GM21723 (cell line): Measurements from ENCODE around the gene MCM6.
A peak's percentile ranks its signal among the peaks of the same experiment; 100 is the strongest.

ENCODE experiments used
- ATAC-seq: cut with Tn5 transposase; IDR thresholded peaks from one replicate; pipeline ENCODE4 v1.9.1; 2021; ENCODE audit warnings: mild to moderate bottlenecking, moderate library complexity; ENCODE audit not compliant: unreplicated experiment

The MCM6 gene

GRCh38 chr2:135870571-135870970 is 5.7 kb downstream of the MCM6 start:
- peak; percentile 63 for ATAC-seq

- ATAC-seq = no peak
Measured at GRCh38 chr2:135863233-135863632, 13.0 kb downstream of the MCM6 start.

GRCh38 chr2:135862718-135863117 is 13.5 kb downstream of the MCM6 start:
- no peak for ATAC-seq

- ATAC-seq = no peak
Measured at GRCh38 chr2:135853401-135853800, 22.8 kb downstream of the MCM6 start.

GRCh38 chr2:135851858-135852257 is 24.4 kb downstream of the MCM6 start:
- ATAC-seq = no peak

- no peak for ATAC-seq
Measured at GRCh38 chr2:135850892-135851668, 25.2 kb downstream of the MCM6 start.

GRCh38 chr2:135849087-135849486 is 27.2 kb downstream of the MCM6 start:
- ATAC-seq = no peak

GRCh38 chr2:135845997-135846396 is 30.2 kb downstream of the MCM6 start:
- no peak for ATAC-seq

GRCh38 chr2:135845257-135845656 is 31.0 kb downstream of the MCM6 start:
- ATAC-seq = no peak

GRCh38 chr2:135844301-135844895 is 31.8 kb downstream of the MCM6 start:
- ATAC-seq = no peak

- ATAC-seq = no peak
Measured at GRCh38 chr2:135843671-135844070, 32.6 kb downstream of the MCM6 start.

GRCh38 chr2:135840601-135841000 is 35.6 kb downstream of the MCM6 start:
- no peak for ATAC-seq

GRCh38 chr2:135839713-135840112 is 36.5 kb downstream of the MCM6 start:
- ATAC-seq = no peak

GRCh38 chr2:135838502-135838901 is 37.7 kb downstream of the MCM6 start:
- no peak for ATAC-seq

GRCh38 chr2:135836596-135837270 is 39.5 kb downstream of the MCM6 start, which contains the start of gene LCT:
LCT (minus strand) TSS chr2:135837184; CDS start chr2:135837169, 15 bp downstream.
- no peak for ATAC-seq

GRCh38 chr2:135832891-135833290 is 43.4 kb downstream of the MCM6 start:
- ATAC-seq = no peak

GRCh38 chr2:135831180-135831812 is 44.9 kb downstream of the MCM6 start:
- no peak for ATAC-seq

GRCh38 chr2:135829378-135830135 is 46.7 kb downstream of the MCM6 start:
- no peak for ATAC-seq

GRCh38 chr2:135826544-135826943 is 49.7 kb downstream of the MCM6 start:
- ATAC-seq = no peak

GRCh38 chr2:135825550-135826176 is 50.6 kb downstream of the MCM6 start:
- ATAC-seq = no peak
